T-helper 1 cell treated with Interleukin-12 subunit alpha and Interleukin-12 subunit beta and Interleukin-4 antibody, amounts not matched to agents 30 μg/mL and 1 μg/mL, for 36 hours (primary cell): ENCODE data around the gene ANKRD2.
"Not testable (repeated sequence)": the region's sequence is repeated elsewhere in the genome, so short reads cannot be mapped to it uniquely, and the experiment has no call there.

Source experiments
- H3K27ac Mint-ChIP-seq: one replicate; pipeline ENCODE4 v1.8.0; 2021; ENCODE audit warnings: mild to moderate bottlenecking, mixed read lengths
- H3K27me3 Mint-ChIP-seq: one replicate; pipeline ENCODE4 v1.8.0; 2021; ENCODE audit warnings: low read depth, mixed read lengths
- H3K36me3 Mint-ChIP-seq: one replicate; pipeline ENCODE4 v1.8.0; 2021; ENCODE audit warnings: low read depth, mixed read lengths
- H3K4me1 Mint-ChIP-seq: one replicate; pipeline ENCODE4 v1.8.0; 2021; ENCODE audit warnings: low read depth, mixed read lengths
- H3K4me3 Mint-ChIP-seq: one replicate; pipeline ENCODE4 v1.8.0; 2021; ENCODE audit warnings: mild to moderate bottlenecking, moderate library complexity, mixed read lengths
- H3K9me3 Mint-ChIP-seq: one replicate; pipeline ENCODE4 v1.8.0; 2021; ENCODE audit warnings: mixed read lengths

Gene ANKRD2

DNA sequence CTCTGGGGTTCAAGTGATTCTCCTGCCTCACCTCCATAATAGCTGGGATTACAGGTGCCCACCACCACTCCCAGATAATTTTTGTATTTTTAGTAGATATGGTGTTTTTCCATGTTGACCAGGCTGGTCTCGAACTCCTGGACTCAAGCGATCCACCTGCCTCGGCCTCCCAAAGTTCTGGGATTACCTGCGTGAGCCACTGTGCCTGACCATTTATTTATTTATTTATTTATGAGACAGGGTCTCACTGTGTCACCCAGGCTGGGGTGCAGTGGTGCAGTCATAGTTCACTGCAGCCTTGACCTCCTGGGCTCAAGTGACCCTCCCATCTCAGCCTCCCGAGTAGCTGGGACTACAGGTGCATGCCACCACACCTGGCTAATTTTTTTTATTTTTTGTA lies 18.2 kb upstream of the ANKRD2 start:
- H3K4me3 Mint-ChIP-seq, H3K36me3 Mint-ChIP-seq, H3K27ac Mint-ChIP-seq, H3K4me1 Mint-ChIP-seq, H3K9me3 Mint-ChIP-seq: not testable (repeated sequence)
- peaks cover 11% of the 10 kb centered on the region for H3K27me3 Mint-ChIP-seq

DNA sequence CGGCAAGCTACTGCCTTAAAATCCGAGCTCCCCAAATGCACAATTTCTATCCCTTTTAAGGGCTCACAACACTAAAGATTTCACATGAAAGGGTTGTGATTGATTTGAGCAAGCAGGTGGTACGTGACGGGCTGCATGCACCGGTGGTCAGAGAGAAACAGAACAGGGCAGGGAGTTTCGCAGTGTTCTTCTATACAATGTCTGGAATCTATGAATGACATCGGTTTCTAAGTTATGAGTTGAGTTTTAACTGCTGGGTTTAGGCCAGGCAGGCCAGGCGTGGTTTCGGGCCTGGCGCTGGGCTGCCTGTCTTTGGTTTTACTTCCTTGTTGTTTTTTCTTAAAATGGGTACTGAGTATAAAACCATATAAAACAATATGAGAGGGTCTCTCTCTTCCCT lies 17.0 kb upstream of the ANKRD2 start:
- H3K27ac Mint-ChIP-seq, H3K4me1 Mint-ChIP-seq, H3K4me3 Mint-ChIP-seq, H3K9me3 Mint-ChIP-seq, H3K36me3 Mint-ChIP-seq: not testable (repeated sequence)
- peaks cover 11% of the 10 kb centered on the region for H3K27me3 Mint-ChIP-seq

GRCh38 chr10:97560731-97561381 lies 11.7 kb upstream of the ANKRD2 start:
- H3K27ac Mint-ChIP-seq, H3K9me3 Mint-ChIP-seq, H3K4me1 Mint-ChIP-seq, H3K36me3 Mint-ChIP-seq, H3K4me3 Mint-ChIP-seq: not testable (repeated sequence)
- peaks cover 11% of the 10 kb centered on the region for H3K27me3 Mint-ChIP-seq

DNA sequence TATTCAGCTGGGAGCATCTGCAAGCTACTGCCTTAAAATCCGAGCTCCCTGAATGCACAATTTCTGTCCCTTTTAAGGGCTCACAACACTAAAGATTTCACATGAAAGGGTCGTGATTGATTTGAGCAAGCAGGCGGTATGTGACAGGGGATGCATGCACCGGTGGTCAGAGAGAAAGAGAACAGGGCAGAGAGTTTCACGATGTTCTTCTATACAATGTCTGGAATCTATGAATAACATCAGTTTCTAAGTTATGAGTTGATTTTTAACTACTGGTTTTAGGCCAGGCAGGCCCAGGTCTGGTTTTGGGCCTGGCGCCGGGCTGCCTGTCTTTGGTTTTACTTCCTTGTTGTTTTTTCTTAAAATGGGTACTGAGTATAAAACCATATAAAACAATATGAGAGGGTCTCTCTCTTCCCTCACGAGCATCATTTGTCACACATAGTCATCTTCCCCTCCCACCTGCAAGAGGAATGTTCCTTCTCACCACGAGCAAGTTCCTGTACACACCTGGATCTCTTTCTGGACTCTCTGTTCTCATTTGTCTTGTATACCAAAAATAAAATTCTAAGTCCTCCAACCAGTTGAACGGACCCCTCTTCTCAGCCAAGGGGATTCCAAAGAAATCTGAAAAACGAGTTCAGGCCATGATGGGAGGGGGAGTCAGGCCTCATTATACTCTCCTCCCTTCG lies 11.0 kb upstream of the ANKRD2 start:
- not testable (repeated sequence) for H3K4me1 Mint-ChIP-seq, H3K9me3 Mint-ChIP-seq, H3K27ac Mint-ChIP-seq, H3K27me3 Mint-ChIP-seq, H3K36me3 Mint-ChIP-seq, H3K4me3 Mint-ChIP-seq

DNA sequence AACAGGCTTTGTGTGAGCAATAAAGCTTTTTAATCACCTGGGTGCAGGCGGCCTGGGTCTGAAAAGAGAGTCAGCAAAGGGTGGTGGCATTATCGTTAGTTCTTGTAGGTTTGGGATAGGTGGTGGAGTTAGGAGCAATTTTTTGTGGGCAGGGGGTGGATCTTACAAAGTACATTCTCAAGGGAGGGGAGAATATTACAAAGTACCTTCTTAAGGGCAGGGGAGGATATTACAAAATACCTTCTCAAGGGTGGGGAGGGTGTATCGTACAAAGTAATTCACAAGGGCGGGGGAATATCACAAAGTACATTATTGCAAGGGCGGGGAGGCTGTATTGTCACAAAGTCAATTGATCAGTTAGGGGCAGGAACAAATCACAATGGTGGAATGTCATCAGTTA lies 10.2 kb upstream of the ANKRD2 start:
- not testable (repeated sequence) for H3K9me3 Mint-ChIP-seq, H3K4me1 Mint-ChIP-seq, H3K36me3 Mint-ChIP-seq, H3K27me3 Mint-ChIP-seq, H3K4me3 Mint-ChIP-seq, H3K27ac Mint-ChIP-seq

- Mint-ChIP-seq H3K9me3 (no peaks in the 10 kb centered on the region), H3K4me1 (peaks cover 8% of the 10 kb centered on the region), H3K36me3 (no peaks in the 10 kb centered on the region), H3K27ac (no peak overlapping the region), H3K4me3 (no peak overlapping the region), H3K27me3 (peaks cover 6% of the 10 kb centered on the region)
Observed at GRCh38 chr10:97563337-97563736, 9.2 kb upstream of the ANKRD2 start.

- no peaks in the 10 kb centered on the region for H3K9me3 Mint-ChIP-seq
- no peaks in the 10 kb centered on the region for H3K36me3 Mint-ChIP-seq
- no peak overlapping the region for H3K4me3 Mint-ChIP-seq
- H3K27me3 Mint-ChIP-seq: peaks cover 6% of the 10 kb centered on the region
- H3K27ac Mint-ChIP-seq: no peak overlapping the region
- peaks cover 8% of the 10 kb centered on the region for H3K4me1 Mint-ChIP-seq
Observed at GRCh38 chr10:97564776-97565175, 7.8 kb upstream of the ANKRD2 start.

GRCh38 chr10:97566336-97566996 lies 6.1 kb upstream of the ANKRD2 start:
- no peaks in the 10 kb centered on the region for H3K9me3 Mint-ChIP-seq
- no peaks in the 10 kb centered on the region for H3K36me3 Mint-ChIP-seq
- H3K4me1 Mint-ChIP-seq: peaks cover 5% of the 10 kb centered on the region
- H3K27me3 Mint-ChIP-seq: peaks cover 6% of the 10 kb centered on the region
- no peak overlapping the region for H3K27ac Mint-ChIP-seq
- no peak overlapping the region for H3K4me3 Mint-ChIP-seq

DNA sequence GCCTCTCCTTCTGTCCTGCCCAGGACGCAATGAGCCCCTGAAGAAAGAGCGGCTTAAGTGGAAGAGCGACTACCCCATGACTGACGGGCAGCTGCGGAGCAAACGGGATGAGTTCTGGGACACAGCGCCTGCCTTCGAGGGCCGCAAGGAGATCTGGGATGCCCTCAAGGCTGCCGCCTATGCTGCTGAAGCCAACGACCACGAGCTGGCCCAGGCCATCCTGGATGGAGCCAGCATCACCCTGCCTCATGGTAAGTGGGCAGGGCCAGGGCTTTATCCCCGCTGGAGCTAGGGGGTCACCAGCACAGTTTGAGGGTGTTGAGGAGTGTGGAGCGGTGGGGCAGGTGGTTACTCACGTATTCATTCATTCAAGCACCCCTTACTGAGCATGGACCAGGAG lies 4.7 kb upstream of the ANKRD2 start:
- Mint-ChIP-seq H3K4me1 (peaks cover 5% of the 10 kb centered on the region), H3K27ac (no peak overlapping the region), H3K36me3 (no peaks in the 10 kb centered on the region), H3K4me3 (no peak overlapping the region), H3K27me3 (peaks cover 6% of the 10 kb centered on the region), H3K9me3 (no peaks in the 10 kb centered on the region)

DNA sequence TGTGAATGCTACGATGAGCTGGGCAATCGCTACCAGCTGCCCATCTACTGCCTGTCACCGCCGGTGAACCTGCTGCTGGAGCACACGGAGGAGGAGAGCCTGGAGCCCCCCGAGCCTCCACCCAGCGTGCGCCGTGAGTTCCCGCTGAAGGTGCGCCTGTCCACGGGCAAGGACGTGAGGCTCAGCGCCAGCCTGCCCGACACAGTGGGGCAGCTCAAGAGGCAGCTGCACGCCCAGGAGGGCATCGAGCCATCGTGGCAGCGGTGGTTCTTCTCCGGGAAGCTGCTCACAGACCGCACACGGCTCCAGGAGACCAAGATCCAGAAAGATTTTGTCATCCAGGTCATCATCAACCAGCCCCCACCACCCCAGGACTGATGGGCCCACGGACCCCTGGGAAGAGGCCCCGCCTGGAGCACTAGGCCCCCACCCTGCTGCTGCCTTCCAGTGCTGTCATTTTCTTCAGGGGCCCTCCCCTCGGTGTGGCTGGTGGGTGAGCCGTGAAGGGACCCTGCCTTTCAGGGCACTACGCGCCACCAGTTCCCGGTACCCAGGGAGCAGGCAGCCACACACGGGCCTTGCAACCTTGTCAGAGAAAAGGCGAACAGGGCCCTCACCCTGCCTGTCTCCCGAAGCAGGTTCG lies 2.3 kb upstream of the ANKRD2 start:
- Mint-ChIP-seq H3K27me3 (no peaks in the 10 kb centered on the region), H3K9me3 (no peaks in the 10 kb centered on the region), H3K4me1 (peaks cover 5% of the 10 kb centered on the region), H3K4me3 (no peak overlapping the region), H3K36me3 (no peaks in the 10 kb centered on the region), H3K27ac (no peak overlapping the region)

GRCh38 chr10:97570789-97571471 lies 1.6 kb upstream of the ANKRD2 start:
- Mint-ChIP-seq H3K27me3 (no peaks in the 10 kb centered on the region), H3K9me3 (no peaks in the 10 kb centered on the region), H3K4me3 (no peak overlapping the region), H3K36me3 (no peaks in the 10 kb centered on the region), H3K27ac (no peak overlapping the region), H3K4me1 (peaks cover 5% of the 10 kb centered on the region)

DNA sequence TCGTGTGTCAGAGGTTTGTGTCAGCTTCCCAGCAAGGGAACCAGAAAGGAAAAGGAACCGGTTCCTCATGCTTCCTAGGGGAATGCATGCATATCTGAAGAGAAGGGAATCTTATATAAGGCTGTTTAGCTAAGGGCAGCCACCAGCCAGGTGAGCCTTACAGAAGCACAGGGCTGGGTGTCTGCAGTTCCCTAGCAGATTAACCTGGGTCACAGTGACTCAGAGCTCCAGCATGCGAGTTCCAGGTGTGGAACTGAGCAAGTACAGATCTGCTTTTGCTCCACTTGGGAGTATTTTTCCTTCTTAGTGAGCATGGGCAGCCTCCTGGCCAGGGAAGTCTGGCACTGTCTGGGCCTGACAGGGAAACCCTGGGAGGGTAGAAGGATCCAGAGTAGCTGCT lies 957 bp upstream of the ANKRD2 start:
- no peaks in the 10 kb centered on the region for H3K9me3 Mint-ChIP-seq
- H3K4me3 Mint-ChIP-seq: no peak overlapping the region
- H3K36me3 Mint-ChIP-seq: no peaks in the 10 kb centered on the region

DNA sequence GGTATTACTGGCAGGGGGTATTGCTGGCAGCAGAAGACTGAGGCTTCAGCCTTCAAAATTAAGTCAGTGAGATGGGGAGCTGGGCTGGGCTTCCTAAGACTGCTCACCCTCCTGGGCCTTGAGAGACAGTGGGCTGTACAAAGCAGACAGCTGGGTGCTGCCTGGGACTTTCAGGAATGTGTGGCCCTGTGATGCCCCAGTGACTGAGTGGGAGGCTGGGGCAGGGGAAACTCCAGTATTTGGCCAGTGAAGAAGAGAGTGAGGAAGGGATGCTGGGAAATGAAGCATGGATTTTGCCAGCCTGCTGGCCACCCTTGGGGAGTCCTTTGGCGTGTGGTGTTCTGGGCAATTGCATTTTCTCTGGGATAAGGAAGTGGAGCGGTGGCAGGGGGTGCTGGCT lies 442 bp downstream of the ANKRD2 start:
- H3K36me3 Mint-ChIP-seq: no peaks in the 10 kb centered on the region
- H3K4me3 Mint-ChIP-seq: no peak overlapping the region
- no peaks in the 10 kb centered on the region for H3K9me3 Mint-ChIP-seq
- H3K4me1 Mint-ChIP-seq: no peaks in the 10 kb centered on the region
- no peak overlapping the region for H3K27ac Mint-ChIP-seq
- no peaks in the 10 kb centered on the region for H3K27me3 Mint-ChIP-seq

More for the DNA sequence above, 957 bp upstream of the ANKRD2 start:
- peaks cover 2% of the 10 kb centered on the region for H3K4me1 Mint-ChIP-seq
- H3K27ac Mint-ChIP-seq: no peak overlapping the region
- no peaks in the 10 kb centered on the region for H3K27me3 Mint-ChIP-seq

DNA sequence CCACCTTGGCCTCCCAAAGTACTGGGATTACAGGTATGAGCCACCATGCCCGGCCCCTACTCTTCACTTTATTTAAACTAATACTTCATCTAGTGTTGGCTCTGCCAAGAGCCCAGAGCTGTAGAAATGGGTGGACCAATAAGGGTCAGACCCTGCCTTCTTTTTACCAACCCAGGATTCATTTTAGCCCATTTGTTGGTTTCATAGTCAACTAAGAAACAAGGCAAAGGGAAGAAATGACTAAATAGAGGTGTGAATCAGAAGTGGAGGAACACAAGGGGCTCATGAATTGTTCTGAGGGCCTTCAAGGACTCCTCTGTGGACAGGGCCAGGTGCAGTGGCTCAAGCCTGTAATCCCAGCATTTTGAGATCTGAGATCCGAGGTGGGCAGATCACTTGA lies 1.1 kb downstream of the ANKRD2 start:
- H3K4me3 Mint-ChIP-seq: no peak overlapping the region
- no peaks in the 10 kb centered on the region for H3K27me3 Mint-ChIP-seq
- no peaks in the 10 kb centered on the region for H3K9me3 Mint-ChIP-seq
- H3K36me3 Mint-ChIP-seq: no peaks in the 10 kb centered on the region
- no peaks in the 10 kb centered on the region for H3K4me1 Mint-ChIP-seq
- no peak overlapping the region for H3K27ac Mint-ChIP-seq
